Stomach smooth muscle (tissue), 2 donors: ENCODE measurements around the gene DDX10.
A peak's percentile ranks its signal among the peaks of the same experiment; 100 is the strongest.

Experiments used
- H3K27ac ChIP-seq: one replicate; pipeline ENCODE4 v1.7.0; 2013; ENCODE audit warnings: mild to moderate bottlenecking, low read length, inconsistent platforms
- H3K27me3 ChIP-seq, 2 donors: one replicate each; pipeline ENCODE4 v1.7.0; 2013; ENCODE audit warnings: low read length in 2 of 2; ENCODE audit not compliant: insufficient read depth in 2 of 2, control insufficient read depth in 1 of 2
- H3K36me3 ChIP-seq, 2 donors: one replicate each; pipeline ENCODE4 v1.7.0; 2013; ENCODE audit warnings: low read length in 2 of 2; ENCODE audit not compliant: control insufficient read depth in 2 of 2, insufficient read depth in 2 of 2
- H3K4me1 ChIP-seq: one replicate; pipeline ENCODE4 v1.7.0; 2013; ENCODE audit warnings: low read length; ENCODE audit not compliant: control insufficient read depth, insufficient read depth
- H3K4me3 ChIP-seq, 2 donors: one replicate each; pipeline ENCODE4 v1.7.0; 2013; ENCODE audit warnings: low read length in 2 of 2
- H3K9ac ChIP-seq, 2 donors: one replicate each; pipeline ENCODE4 v1.7.0; 2013; ENCODE audit warnings: low read length in 2 of 2, mild to moderate bottlenecking in 1 of 2
- H3K9me3 ChIP-seq, 2 donors: one replicate each; pipeline ENCODE4 v1.7.0; 2013; ENCODE audit warnings: low read length in 2 of 2; ENCODE audit not compliant: control insufficient read depth in 2 of 2
- donor health status: healthy.
- donor health status: Pancreatic carcinoma.

DDX10 gene

DNA sequence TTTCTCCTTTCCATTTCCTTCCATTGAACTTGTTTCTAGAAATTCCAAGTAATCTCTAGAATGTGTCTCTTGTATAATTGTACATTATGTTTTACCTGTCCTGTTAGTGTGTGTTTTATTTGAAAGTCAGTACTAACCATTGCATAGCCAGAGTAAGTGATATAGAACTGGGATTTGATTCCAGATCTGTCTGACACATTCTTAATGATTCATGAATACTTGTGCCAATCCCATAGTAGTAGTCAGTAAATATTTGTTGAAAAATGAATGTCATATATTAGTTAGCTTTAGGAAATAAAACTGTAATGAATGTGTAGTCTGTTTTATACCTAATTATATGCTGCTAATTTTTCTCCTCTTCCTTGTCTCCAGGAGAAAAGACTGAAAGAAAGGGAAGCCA, 186.9 kb downstream of the DDX10 start:
- no peaks in the 10 kb centered on the region for H3K9me3 ChIP-seq
- H3K36me3 ChIP-seq = no peaks in the 10 kb centered on the region
- H3K27me3 ChIP-seq = no peaks in the 10 kb centered on the region
- peaks cover 8% of the 10 kb centered on the region for H3K4me1 ChIP-seq
- no peak overlapping the region for H3K9ac ChIP-seq
- H3K27ac ChIP-seq = no peak overlapping the region
- H3K4me3 ChIP-seq = no peak overlapping the region

DNA sequence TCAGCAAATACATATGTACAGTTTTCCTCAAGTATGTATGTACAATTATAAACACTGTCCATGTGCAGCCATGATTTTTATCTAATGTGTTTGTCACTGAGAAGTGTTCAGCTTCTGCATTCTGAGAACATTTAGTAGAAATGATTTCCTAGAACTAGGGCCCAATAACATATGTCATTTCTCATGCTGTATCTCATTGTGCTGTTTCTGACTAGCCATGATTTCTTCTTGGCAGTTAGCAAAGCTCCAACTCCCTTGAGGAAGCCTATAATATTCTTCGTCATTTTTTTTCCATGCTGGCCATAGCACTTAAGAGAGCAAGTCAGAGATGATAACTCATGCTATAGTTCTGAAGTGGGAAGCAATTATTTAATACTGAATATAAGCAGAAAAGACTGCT, 187.8 kb downstream of the DDX10 start:
- no peaks in the 10 kb centered on the region for H3K9me3 ChIP-seq
- peaks cover 8% of the 10 kb centered on the region for H3K4me1 ChIP-seq
- H3K4me3 ChIP-seq = no peak overlapping the region
- no peak overlapping the region for H3K9ac ChIP-seq
- H3K27ac ChIP-seq = no peak overlapping the region
- no peaks in the 10 kb centered on the region for H3K27me3 ChIP-seq
- H3K36me3 ChIP-seq = no peaks in the 10 kb centered on the region

DNA sequence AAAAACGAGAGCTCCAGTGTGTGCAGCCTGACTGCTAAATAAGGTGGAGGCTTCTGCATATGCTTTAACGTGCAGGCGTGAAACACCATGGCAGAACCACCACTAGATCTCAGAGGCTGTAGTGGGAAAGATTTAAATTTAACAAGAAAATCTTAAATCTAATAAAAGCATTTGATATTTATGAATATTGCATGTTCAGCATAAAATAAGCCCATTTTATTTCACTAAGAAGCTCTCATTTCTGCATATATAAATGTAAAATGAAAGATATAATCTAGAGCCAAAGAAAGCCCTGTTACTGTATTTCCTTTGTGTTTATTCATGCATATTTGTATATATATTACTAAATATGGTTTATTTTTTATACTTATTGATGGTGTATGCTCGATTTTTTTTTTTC, 188.3 kb downstream of the DDX10 start:
- Histone ChIP-seq H3K4me3 (peak overlapping the region in 1 of 2 donors; percentile 54), H3K4me1 (peaks cover 8% of the 10 kb centered on the region), H3K36me3 (no peaks in the 10 kb centered on the region), H3K27me3 (no peaks in the 10 kb centered on the region), H3K9ac (no peak overlapping the region), H3K27ac (no peak overlapping the region), H3K9me3 (no peaks in the 10 kb centered on the region)

DNA sequence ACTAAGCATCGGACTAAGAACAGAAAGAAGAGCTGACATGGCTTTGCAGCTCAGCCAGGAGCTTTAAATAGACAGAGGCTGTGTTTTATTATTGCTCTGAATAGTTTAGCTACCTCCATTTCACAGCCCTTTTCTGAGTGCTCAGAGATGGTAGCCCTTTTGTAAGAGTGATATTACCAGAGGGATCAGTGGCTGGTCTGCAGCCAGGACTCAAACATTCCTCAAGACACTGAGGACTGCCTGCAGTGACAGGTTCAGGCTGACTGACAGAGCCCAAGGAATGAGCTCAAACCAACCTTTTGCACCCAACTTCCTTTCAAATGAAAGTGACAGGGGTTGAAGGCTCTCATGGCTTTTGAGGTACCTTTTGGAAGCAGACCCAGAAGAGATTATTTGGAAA, 189.0 kb downstream of the DDX10 start:
- Histone ChIP-seq H3K36me3 (no peaks in the 10 kb centered on the region), H3K9ac (no peak overlapping the region), H3K9me3 (no peaks in the 10 kb centered on the region), H3K27me3 (no peaks in the 10 kb centered on the region), H3K4me1 (peaks cover 8% of the 10 kb centered on the region), H3K4me3 (peak overlapping the region; percentile 4 to 54), H3K27ac (no peak overlapping the region)

DNA sequence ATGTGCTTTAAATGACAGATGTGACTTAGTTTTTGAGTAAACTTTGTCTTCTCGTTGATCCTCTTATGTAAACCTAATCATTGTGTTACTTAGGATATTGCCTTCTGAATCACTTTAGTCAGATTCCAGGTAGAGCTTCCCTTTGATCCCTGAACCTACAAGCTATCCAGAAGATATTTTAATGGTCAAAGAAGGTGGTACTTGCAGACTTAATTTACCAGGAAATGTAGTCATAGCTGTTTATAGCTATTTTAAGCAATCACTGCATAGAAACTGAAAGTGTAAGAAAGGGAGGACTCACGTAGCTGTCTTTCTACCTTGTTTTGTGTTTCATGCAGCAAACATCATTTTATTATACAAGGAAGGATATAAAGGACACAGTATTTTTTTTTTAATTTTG, 189.5 kb downstream of the DDX10 start:
- Histone ChIP-seq H3K4me3 (peak overlapping the region; percentile 0 to 54), H3K27me3 (no peaks in the 10 kb centered on the region), H3K9ac (no peak overlapping the region), H3K9me3 (no peaks in the 10 kb centered on the region), H3K4me1 (peaks cover 8% of the 10 kb centered on the region), H3K27ac (no peak overlapping the region), H3K36me3 (no peaks in the 10 kb centered on the region)

- Histone ChIP-seq H3K27me3 (no peaks in the 10 kb centered on the region), H3K9ac (no peak overlapping the region), H3K27ac (no peak overlapping the region)
Observed at GRCh38 chr11:108857382-108857781, 192.5 kb downstream of the DDX10 start.

GRCh38 chr11:108858622-108859021, 193.8 kb downstream of the DDX10 start:
- H3K27me3 ChIP-seq = no peaks in the 10 kb centered on the region
- no peak overlapping the region for H3K27ac ChIP-seq
- H3K4me3 ChIP-seq = no peak overlapping the region
- H3K36me3 ChIP-seq = no peaks in the 10 kb centered on the region
- H3K9me3 ChIP-seq = no peaks in the 10 kb centered on the region
- peaks cover 3% of the 10 kb centered on the region for H3K4me1 ChIP-seq
- no peak overlapping the region for H3K9ac ChIP-seq

More at GRCh38 chr11:108857382-108857781, 192.5 kb downstream of the DDX10 start:
- no peak overlapping the region for H3K4me3 ChIP-seq
- no peaks in the 10 kb centered on the region for H3K36me3 ChIP-seq
- peaks cover 8% of the 10 kb centered on the region for H3K4me1 ChIP-seq
- H3K9me3 ChIP-seq = no peaks in the 10 kb centered on the region

DNA sequence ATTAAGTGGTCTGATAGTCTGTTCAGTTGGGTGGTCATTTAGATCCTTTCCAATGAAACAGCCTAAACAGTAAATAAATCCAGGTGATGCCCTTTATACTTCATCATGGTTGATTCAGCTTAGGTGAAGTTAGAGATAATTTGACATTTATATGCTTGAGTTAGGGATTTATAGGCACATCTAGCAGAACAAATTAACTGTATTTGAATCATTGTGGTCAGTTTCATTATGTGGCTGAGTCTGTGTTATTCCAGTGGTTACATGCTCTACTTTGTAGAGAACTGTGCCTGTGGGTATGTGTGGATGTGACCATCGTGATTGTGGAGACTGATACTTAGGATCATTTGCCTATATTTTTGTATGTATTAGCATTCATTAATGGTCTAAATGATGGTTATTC, 194.6 kb downstream of the DDX10 start:
- Histone ChIP-seq H3K9ac (no peak overlapping the region), H3K4me3 (no peak overlapping the region), H3K9me3 (no peaks in the 10 kb centered on the region), H3K27ac (no peak overlapping the region), H3K36me3 (no peaks in the 10 kb centered on the region), H3K27me3 (no peaks in the 10 kb centered on the region), H3K4me1 (no peaks in the 10 kb centered on the region)

- no peaks in the 10 kb centered on the region for H3K27me3 ChIP-seq
- no peak overlapping the region for H3K9ac ChIP-seq
- no peaks in the 10 kb centered on the region for H3K36me3 ChIP-seq
- H3K4me1 ChIP-seq = no peaks in the 10 kb centered on the region
- H3K27ac ChIP-seq = no peak overlapping the region
- H3K9me3 ChIP-seq = no peaks in the 10 kb centered on the region
- H3K4me3 ChIP-seq = no peak overlapping the region
Observed at GRCh38 chr11:108863528-108863927, 198.7 kb downstream of the DDX10 start.

DNA sequence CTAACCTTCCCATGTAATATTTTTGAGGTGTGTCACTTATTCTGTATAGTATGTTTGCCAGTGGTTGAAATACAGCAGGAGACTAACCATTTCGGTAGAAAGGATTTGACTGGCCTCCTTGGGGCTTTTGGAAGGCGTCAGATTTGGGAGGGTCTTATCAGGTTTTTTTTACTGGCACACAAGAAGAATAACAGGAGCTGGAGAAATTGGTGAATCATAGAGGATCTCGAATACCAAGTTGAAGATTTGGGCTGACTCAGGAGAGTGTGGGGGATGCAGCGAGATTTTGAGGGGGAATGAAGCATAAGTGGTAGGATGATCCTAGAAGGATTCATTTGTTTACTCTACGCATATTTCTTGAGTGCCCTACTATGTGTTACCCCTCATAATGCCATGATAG, 200.5 kb downstream of the DDX10 start:
- Histone ChIP-seq H3K36me3 (no peaks in the 10 kb centered on the region), H3K27me3 (no peaks in the 10 kb centered on the region), H3K27ac (no peak overlapping the region), H3K9me3 (no peaks in the 10 kb centered on the region), H3K9ac (no peak overlapping the region), H3K4me3 (no peak overlapping the region), H3K4me1 (no peaks in the 10 kb centered on the region)

DNA sequence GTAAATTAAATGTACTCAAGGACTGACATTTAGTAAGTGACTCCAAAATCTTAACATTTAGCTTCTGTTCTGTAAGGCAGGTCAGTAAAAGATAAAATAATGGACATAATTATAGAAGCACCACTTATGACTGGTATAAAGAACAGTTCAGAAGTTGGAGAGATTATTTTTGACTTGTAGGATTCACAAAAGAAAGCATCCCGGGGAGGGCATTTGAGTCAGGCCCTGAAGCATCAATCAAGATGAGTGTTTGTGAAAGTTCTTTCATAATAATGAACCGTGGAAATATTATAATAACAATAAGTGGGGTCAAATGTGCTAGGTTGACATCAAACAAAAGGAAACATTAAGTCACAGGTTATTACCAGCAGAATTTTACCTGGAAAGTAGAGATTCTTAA, 201.9 kb downstream of the DDX10 start:
- Histone ChIP-seq H3K4me1 (no peaks in the 10 kb centered on the region), H3K27me3 (no peaks in the 10 kb centered on the region), H3K9ac (no peak overlapping the region), H3K9me3 (no peaks in the 10 kb centered on the region), H3K36me3 (no peaks in the 10 kb centered on the region), H3K27ac (no peak overlapping the region), H3K4me3 (no peak overlapping the region)
